C4-2B (cell line): ENCODE data around the gene UGT1A10.

Experiments
- CTCF ChIP-seq: fragments of 450-650 bp; conservative IDR thresholded peaks from 2 replicates; pipeline ENCODE4 v1.5.1; 2017; ENCODE audit warnings: mild to moderate bottlenecking
- ZFX ChIP-seq: fragments of 450-650 bp; IDR thresholded peaks from 2 replicates; pipeline ENCODE4 v1.6.1; 2017

- TF ChIP-seq CTCF (no peak), ZFX (no peak)
Observed at GRCh38 chr2:233712611-233713261, 76.5 kb downstream of the UGT1A10 start, which contains the start of gene UGT1A5.
